ENCODE data around the gene CGB5. TPM values are rescaled to one million over a fixed set of nuclear protein-coding genes. Genes with fewer than 3 reads are reported as not detected.
A peak's percentile ranks its signal among the peaks of the same experiment; 100 is the strongest.

The CGB5 gene
- total RNA-seq, 1 experiment from 2014 or later: not detected

DNA sequence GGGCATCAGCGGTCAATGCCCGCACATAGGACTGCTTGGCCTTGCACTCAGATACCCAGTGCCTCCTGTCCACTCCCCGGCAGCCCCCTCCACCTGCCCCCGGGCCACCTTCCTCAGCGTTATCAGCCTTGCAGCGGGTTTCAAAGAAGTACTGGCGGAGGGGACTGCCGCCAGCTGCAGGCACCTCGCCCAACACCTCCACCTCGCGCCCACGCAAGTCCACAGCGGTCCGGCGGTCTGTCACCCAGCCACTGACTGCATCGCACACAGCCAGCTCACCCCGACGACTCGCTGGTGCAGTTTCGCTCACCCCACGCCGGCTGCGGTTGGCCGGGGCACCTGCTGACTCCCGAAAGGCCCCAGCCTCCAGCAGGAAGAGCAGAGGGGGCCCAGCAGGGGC lies 17.8 kb downstream of the CGB5 start:
- Histone ChIP-seq H3K27me3 (replicated peaks; ENCODE audit: insufficient read depth, low read depth, low read length, poor library complexity) (no peaks in the 10 kb centered on the region), H3K9me3 (ENCODE audit: low read depth, low read length, poor library complexity, severe bottlenecking) (no peaks in the 10 kb centered on the region), H3K27ac (ENCODE audit: low read depth, low read length, poor library complexity, severe bottlenecking) (no peak overlapping the region), H3K4me3 (ENCODE audit: low read depth, low read length, poor library complexity, severe bottlenecking) (no peak overlapping the region), H3K4me1 (ENCODE audit: insufficient read depth, low read length, poor library complexity, severe bottlenecking) (peaks cover 13% of the 10 kb centered on the region), H3K36me3 (ENCODE audit: insufficient read depth, low read length, poor library complexity, severe bottlenecking) (no peaks in the 10 kb centered on the region)
- ChIA-PET CTCF (no interaction called here), POLR2A (ENCODE audit: low non-redundant PET) (no interaction called here)
- intact Hi-C loops (cut with micrococcal nuclease; ENCODE audit: unreplicated experiment): no loop called here
- BruUV-seq (replicated peaks): no TSS peak
- TF ChIP-seq, protein P1, sequence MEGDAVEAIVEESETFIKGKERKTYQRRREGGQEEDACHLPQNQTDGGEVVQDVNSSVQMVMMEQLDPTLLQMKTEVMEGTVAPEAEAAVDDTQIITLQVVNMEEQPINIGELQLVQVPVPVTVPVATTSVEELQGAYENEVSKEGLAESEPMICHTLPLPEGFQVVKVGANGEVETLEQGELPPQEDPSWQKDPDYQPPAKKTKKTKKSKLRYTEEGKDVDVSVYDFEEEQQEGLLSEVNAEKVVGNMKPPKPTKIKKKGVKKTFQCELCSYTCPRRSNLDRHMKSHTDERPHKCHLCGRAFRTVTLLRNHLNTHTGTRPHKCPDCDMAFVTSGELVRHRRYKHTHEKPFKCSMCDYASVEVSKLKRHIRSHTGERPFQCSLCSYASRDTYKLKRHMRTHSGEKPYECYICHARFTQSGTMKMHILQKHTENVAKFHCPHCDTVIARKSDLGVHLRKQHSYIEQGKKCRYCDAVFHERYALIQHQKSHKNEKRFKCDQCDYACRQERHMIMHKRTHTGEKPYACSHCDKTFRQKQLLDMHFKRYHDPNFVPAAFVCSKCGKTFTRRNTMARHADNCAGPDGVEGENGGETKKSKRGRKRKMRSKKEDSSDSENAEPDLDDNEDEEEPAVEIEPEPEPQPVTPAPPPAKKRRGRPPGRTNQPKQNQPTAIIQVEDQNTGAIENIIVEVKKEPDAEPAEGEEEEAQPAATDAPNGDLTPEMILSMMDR (conservative IDR thresholded peaks at IDR 0.05; ENCODE audit: low read depth, low read length): no peak
- TF ChIP-seq EZH2 (IDR thresholded peaks at IDR 0.05; ENCODE audit: borderline replicate concordance, low read depth, low read length, poor library complexity, severe bottlenecking): no peak
- no peak for DNase-seq (ENCODE audit: low spot score)

DNA sequence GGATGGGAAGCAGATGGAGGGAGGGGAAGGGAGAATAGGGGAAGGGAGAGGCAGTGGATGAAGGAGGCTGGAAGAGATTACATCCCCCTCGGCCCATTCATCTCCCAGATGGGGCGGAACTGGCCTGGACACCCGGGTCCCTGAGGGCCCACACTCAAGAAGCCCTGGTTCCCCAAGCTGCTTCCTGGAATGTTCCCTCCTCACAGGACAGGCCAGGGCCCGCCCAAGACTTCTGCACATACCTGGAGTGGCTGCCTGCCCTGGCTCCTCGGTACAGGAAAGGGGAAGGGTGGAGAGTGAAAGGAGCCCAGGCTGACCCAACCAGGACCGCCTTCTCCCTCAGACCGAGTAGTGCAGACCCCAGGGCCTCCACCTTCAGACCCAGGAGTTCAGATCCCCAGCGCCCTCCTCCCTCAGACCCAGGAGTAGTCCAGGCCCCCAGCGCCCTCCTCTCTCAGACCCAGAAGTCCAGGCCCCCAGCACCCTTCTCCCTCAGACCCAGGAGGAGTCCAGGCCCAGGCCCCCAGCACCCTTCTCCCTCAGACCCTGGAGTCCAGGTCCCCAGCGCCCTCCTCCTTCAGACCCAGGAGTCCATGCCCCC lies 20.5 kb downstream of the CGB5 start:
- intact Hi-C loops (cut with micrococcal nuclease; ENCODE audit: unreplicated experiment): no loop called here
- H3K27me3 ChIP-seq (replicated peaks; ENCODE audit: insufficient read depth, low read depth, low read length, poor library complexity): no peaks in the 10 kb centered on the region
- TF ChIP-seq, protein P1 (conservative IDR thresholded peaks at IDR 0.05; ENCODE audit: low read depth, low read length): no peak
- TF ChIP-seq EZH2 (IDR thresholded peaks at IDR 0.05; ENCODE audit: borderline replicate concordance, low read depth, low read length, poor library complexity, severe bottlenecking): no peak
- H3K4me1 ChIP-seq (ENCODE audit: insufficient read depth, low read length, poor library complexity, severe bottlenecking): peaks cover 9% of the 10 kb centered on the region
- BruUV-seq (replicated peaks): no TSS peak
- H3K27ac ChIP-seq (ENCODE audit: low read depth, low read length, poor library complexity, severe bottlenecking): no peak overlapping the region
- ChIA-PET POLR2A (ENCODE audit: low non-redundant PET) (no interaction called here), CTCF (no interaction called here)
- H3K4me3 ChIP-seq (ENCODE audit: low read depth, low read length, poor library complexity, severe bottlenecking): peak overlapping the region; percentile 45
- no peaks in the 10 kb centered on the region for H3K9me3 ChIP-seq (ENCODE audit: low read depth, low read length, poor library complexity, severe bottlenecking)
- no peaks in the 10 kb centered on the region for H3K36me3 ChIP-seq (ENCODE audit: insufficient read depth, low read length, poor library complexity, severe bottlenecking)
- no peak for DNase-seq (ENCODE audit: low spot score)

DNA sequence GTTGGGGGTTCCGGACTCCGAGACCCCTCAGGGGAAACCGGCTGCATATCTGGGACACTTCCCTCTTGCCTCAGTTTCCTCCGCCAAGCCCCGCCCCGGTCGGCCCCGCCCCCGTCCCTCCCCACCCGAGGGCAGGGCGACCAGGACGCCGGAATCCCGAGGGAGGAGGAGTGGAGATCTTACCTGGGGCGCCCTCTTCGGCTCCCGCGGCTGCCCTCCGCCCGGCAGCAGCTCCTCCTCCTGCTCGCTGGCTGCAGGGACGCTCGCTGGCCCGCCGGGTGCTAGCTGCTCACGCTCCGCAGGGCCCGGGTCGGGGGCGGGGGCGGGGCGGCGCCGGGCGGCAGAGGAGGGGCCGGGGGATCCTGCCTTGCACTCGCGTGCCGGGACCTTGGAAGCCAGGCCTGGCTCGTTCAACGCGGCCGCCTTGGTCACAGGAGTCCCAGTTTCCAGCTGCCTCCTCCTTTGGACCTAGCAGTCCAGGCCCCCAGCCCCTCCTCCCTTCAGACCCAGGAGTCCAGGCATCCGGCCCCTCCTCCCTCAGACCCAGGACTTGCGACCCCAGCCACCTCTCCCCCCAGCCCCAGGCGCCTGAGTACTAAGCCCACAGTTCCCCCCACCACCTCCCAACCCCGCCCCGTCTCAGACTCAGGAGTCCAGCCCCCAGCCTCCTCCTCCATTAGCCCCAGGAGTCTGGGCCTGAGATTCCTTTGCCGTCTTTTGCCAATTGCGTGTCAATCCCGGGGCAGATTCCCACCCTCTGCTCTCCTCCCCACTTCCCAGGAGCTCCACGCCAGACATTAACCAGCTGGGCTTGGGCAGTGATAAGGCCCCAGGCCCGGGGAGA lies 21.3 kb downstream of the CGB5 start, which contains the start of gene NTF4:
NTF4 (minus strand) TSS at position 51 of the 844 bp plus-strand sequence. CDS start 2,821 bp downstream, outside the sequence.
- peak; percentile 40 for DNase-seq (ENCODE audit: low spot score)
- CTCF ChIA-PET: interaction anchor here (1.5 kb wide), 1 partner anchor 65 kb away, joined by 4 read pairs; no protein-coding TSS in a partner anchor
- Histone ChIP-seq H3K27ac (ENCODE audit: low read depth, low read length, poor library complexity, severe bottlenecking) (no peak within 1 kb of the TSS), H3K4me3 (ENCODE audit: low read depth, low read length, poor library complexity, severe bottlenecking) (peak within 1 kb of the TSS; percentile 45), H3K27me3 (replicated peaks; ENCODE audit: insufficient read depth, low read depth, low read length, poor library complexity) (no peaks in the 10 kb centered on the region), H3K4me1 (ENCODE audit: insufficient read depth, low read length, poor library complexity, severe bottlenecking) (peaks cover 9% of the 10 kb centered on the region), H3K36me3 (ENCODE audit: insufficient read depth, low read length, poor library complexity, severe bottlenecking) (no peaks in the 10 kb centered on the region), H3K9me3 (ENCODE audit: low read depth, low read length, poor library complexity, severe bottlenecking) (no peaks in the 10 kb centered on the region)
- no peak for TF ChIP-seq EZH2 (IDR thresholded peaks at IDR 0.05; ENCODE audit: borderline replicate concordance, low read depth, low read length, poor library complexity, severe bottlenecking)
- TF ChIP-seq, protein P1 (conservative IDR thresholded peaks at IDR 0.05; ENCODE audit: low read depth, low read length): no peak
- POLR2A ChIA-PET (ENCODE audit: low non-redundant PET): no interaction called here
- intact Hi-C loops (cut with micrococcal nuclease; ENCODE audit: unreplicated experiment): no loop called here
- no TSS peak for BruUV-seq (replicated peaks)

All from A673 (cell line).